Stimulated activated CD8-positive, alpha-beta memory T cell treated with anti-CD3 and anti-CD28 coated beads, Interleukin-2, amount 100 ng/mL, for 1 hour (primary cell): ENCODE measurements around the gene HIPK4.
"Not testable (repeated sequence)": the region's sequence is repeated elsewhere in the genome, so short reads cannot be mapped to it uniquely, and the experiment has no call there.

Source experiments
- DNase-seq, 2 donors: peaks; one replicate each; pipeline ENCODE4 v3.0.0-alpha.2; 2020; ENCODE audit warnings: low read depth in 2 of 2

Gene HIPK4

GRCh38 chr19:40337594-40337993 lies 52.4 kb downstream of the HIPK4 start:
- no peak for DNase-seq

- DNase-seq: no peak
Measured at GRCh38 chr19:40337107-40337506, 52.9 kb downstream of the HIPK4 start.

GRCh38 chr19:40336601-40336900 lies 53.4 kb downstream of the HIPK4 start:
- DNase-seq: no peak

GRCh38 chr19:40335855-40336600 lies 54.0 kb downstream of the HIPK4 start:
- no peak for DNase-seq

GRCh38 chr19:40335101-40335500 lies 54.9 kb downstream of the HIPK4 start:
- no peak for DNase-seq

- not testable (repeated sequence) for DNase-seq
Measured at GRCh38 chr19:40333083-40333482, 56.9 kb downstream of the HIPK4 start.

GRCh38 chr19:40332669-40333068 lies 57.3 kb downstream of the HIPK4 start:
- no peak for DNase-seq

GRCh38 chr19:40331052-40331451 lies 58.9 kb downstream of the HIPK4 start:
- no peak for DNase-seq
